Measurements from ENCODE around the gene LSM10. TPM values are rescaled to one million over a fixed set of nuclear protein-coding genes. Genes with fewer than 3 reads are reported as not detected.

Gene LSM10
- total RNA-seq, 1 experiment from 2014 or later = 42.2 TPM

DNA sequence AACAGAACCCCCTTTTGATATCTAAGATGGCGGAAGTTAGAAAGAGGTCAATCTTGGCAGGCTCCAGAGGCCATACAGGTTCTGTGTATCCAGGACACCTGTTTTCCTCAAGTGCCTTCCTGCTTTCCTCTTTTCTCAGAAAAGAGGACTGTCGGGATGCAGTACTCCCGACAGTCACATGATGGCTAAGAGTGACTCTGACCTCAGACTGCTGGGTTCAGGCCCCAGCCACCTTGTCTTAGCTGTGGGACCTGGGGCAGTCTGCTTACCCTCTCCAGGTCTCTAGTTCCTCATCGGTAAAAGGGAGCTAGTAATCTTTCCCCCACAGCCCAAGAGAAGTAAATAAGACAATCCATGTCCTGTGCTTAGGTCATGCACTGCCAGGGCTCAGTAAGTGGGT, 41.9 kb downstream of the LSM10 start:
- no peak overlapping the region for H2BK5ac ChIP-seq (ENCODE audit: insufficient read length, low read length)
- DNase-seq = no peak

More for the DNA sequence above, 41.9 kb downstream of the LSM10 start:
- Mint-ChIP-seq H3K36me3 (ENCODE audit: insufficient read depth in 1 of 3, low read depth in 3 of 3) (peaks cover 19 to 52% (median 40%) of the 10 kb centered on the region in 3 experiments; a peak in 6 of 7 replicates), H3K27me3 (ENCODE audit: low read depth) (no peaks in the 10 kb centered on the region), H3K9me3 (no peaks in the 10 kb centered on the region), H3K4me3 (no peak overlapping the region), H3K4me1 (peaks cover 7 to 11% of the 10 kb centered on the region in 2 experiments), H3K27ac (0 out of 7 replicates have a peak overlapping the region, but pooled peaks of 2 of the 3 experiments have one; percentile 10 to 34)
- no peaks in the 10 kb centered on the region for H3K79me1 ChIP-seq (ENCODE audit: insufficient read depth, low read depth, low read length, poor library complexity, severe bottlenecking)
- no peak overlapping the region for H4K8ac ChIP-seq (replicated peaks; ENCODE audit: insufficient read length, low read depth, low read length)
- H3K23ac ChIP-seq (ENCODE audit: insufficient read length, low read depth, low read length) = no peak overlapping the region
- H3K56ac ChIP-seq (ENCODE audit: insufficient read length, low read depth, low read length) = no peak overlapping the region
- no peak overlapping the region for H2BK120ac ChIP-seq (ENCODE audit: low read depth, low read length, poor library complexity, severe bottlenecking)
- H2BK12ac ChIP-seq (ENCODE audit: insufficient read length, low read depth, low read length) = no peak overlapping the region
- no peak overlapping the region for H2AFZ ChIP-seq (ENCODE audit: low read length)
- H4K91ac ChIP-seq (ENCODE audit: insufficient read length, low read depth, low read length) = no peak overlapping the region
- H3K27ac ChIP-seq (ENCODE audit: insufficient read length, low read depth, low read length) = no peak overlapping the region
- H3K4me2 ChIP-seq (ENCODE audit: insufficient read depth, insufficient read length, low read length) = no peak overlapping the region
- no peak overlapping the region for H3K4ac ChIP-seq (ENCODE audit: low read depth, low read length)
- H3K9me3 ChIP-seq (ENCODE audit: control insufficient read depth, low read depth, low read length) = no peaks in the 10 kb centered on the region
- no peaks in the 10 kb centered on the region for H4K20me1 ChIP-seq (ENCODE audit: control insufficient read depth, insufficient read depth, insufficient read length)
- H4K5ac ChIP-seq (ENCODE audit: insufficient read length, low read depth, low read length) = no peak overlapping the region
- H3K23me2 ChIP-seq (ENCODE audit: insufficient read length, low read depth, low read length, poor library complexity, severe bottlenecking) = no peaks in the 10 kb centered on the region
- no peaks in the 10 kb centered on the region for H3K27me3 ChIP-seq (ENCODE audit: insufficient read depth, low read length)
- no peak overlapping the region for H2BK15ac ChIP-seq (ENCODE audit: low read depth, low read length)
- no peak overlapping the region for H2BK20ac ChIP-seq (ENCODE audit: low read depth, low read length, poor library complexity, severe bottlenecking)
- H3T11ph ChIP-seq (ENCODE audit: low read length) = no peak overlapping the region
- no peak overlapping the region for H3K14ac ChIP-seq (ENCODE audit: insufficient read depth, low read length)
- 0 out of 2 replicates have a peak, but pooled peaks cover 2% of the 10 kb centered on the region for H3K4me1 ChIP-seq (ENCODE audit: insufficient read depth, low read length)
- no peak overlapping the region for H3K18ac ChIP-seq (ENCODE audit: insufficient read length, low read depth, low read length)
- TF ChIP-seq, protein P1, sequence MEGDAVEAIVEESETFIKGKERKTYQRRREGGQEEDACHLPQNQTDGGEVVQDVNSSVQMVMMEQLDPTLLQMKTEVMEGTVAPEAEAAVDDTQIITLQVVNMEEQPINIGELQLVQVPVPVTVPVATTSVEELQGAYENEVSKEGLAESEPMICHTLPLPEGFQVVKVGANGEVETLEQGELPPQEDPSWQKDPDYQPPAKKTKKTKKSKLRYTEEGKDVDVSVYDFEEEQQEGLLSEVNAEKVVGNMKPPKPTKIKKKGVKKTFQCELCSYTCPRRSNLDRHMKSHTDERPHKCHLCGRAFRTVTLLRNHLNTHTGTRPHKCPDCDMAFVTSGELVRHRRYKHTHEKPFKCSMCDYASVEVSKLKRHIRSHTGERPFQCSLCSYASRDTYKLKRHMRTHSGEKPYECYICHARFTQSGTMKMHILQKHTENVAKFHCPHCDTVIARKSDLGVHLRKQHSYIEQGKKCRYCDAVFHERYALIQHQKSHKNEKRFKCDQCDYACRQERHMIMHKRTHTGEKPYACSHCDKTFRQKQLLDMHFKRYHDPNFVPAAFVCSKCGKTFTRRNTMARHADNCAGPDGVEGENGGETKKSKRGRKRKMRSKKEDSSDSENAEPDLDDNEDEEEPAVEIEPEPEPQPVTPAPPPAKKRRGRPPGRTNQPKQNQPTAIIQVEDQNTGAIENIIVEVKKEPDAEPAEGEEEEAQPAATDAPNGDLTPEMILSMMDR (conservative IDR thresholded peaks at IDR 0.05) = peak; percentile 37; the same call in 1 of the 3 replicates
- no CpG with 5 or more reads among the region's 4 CpGs for WGBS (ENCODE audit: extremely low coverage, insufficient read length, low lambda C conversion rate)
- no peak overlapping the region for H2AK5ac ChIP-seq (ENCODE audit: insufficient read length, low read length)
- no peaks in the 10 kb centered on the region for H3K79me2 ChIP-seq (ENCODE audit: insufficient read depth, low read length)
- no peak overlapping the region for H3K9ac ChIP-seq (ENCODE audit: extremely low read depth, insufficient read length, low read length)
